Measurements from ENCODE around the gene NUB1. TPM values are rescaled to one million over a fixed set of nuclear protein-coding genes. Genes with fewer than 3 reads are reported as not detected.

NUB1 gene
- total RNA-seq, 2 donors from 2014 or later = 42.3 to 55.2 TPM

- intact Hi-C loops (cut with DNase I) = no loop called here
- H3K27ac ChIP-seq = no peak overlapping the region
Measured at GRCh38 chr7:151375530-151376217, 34.1 kb downstream of the NUB1 start.

GRCh38 chr7:151376218-151376902 is 34.7 kb downstream of the NUB1 start:
- intact Hi-C loops (cut with DNase I) = no loop called here
- Histone ChIP-seq H3K27ac (no peak overlapping the region), H3K36me3 (no peaks in the 10 kb centered on the region), H3K9ac (ENCODE audit: low read depth in 2 of 2, low read length in 2 of 2) (no peak overlapping the region), H3K27me3 (peaks cover 7% of the 10 kb centered on the region), H3K4me3 (no peak overlapping the region), H3K9me3 (no peaks in the 10 kb centered on the region), H3K4me1 (no peaks in the 10 kb centered on the region)
- no peak for TF ChIP-seq CTCF (IDR thresholded peaks at IDR 0.05)
- no peak for DNase-seq

More at GRCh38 chr7:151375530-151376217, 34.1 kb downstream of the NUB1 start:
- Histone ChIP-seq H3K4me1 (no peaks in the 10 kb centered on the region), H3K27me3 (no peaks in the 10 kb centered on the region), H3K36me3 (no peaks in the 10 kb centered on the region), H3K4me3 (no peak overlapping the region), H3K9ac (ENCODE audit: low read depth in 2 of 2, low read length in 2 of 2) (no peak overlapping the region), H3K9me3 (no peaks in the 10 kb centered on the region)
- DNase-seq = no peak
- TF ChIP-seq CTCF (IDR thresholded peaks at IDR 0.05) = no peak

DNA sequence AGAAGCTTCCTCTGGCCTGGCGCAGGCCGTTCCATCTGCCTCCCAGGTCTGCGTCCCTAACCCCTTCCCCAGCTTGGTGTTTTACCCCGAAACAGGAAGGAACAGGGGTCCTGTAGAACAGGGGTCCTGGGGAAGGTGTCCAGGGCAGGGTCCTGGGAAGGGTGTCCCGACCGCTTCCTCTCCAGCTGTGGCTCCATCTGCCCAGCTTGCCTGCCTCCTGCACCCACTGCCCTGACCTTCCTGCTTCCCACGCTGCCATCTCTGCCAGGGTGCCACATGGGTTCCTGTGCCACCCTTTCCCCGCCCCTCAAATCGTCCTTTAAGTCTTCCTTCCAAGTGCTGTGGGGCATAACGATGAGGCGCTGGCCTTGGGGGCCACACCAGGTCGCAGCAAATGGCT is 35.8 kb downstream of the NUB1 start:
- no peak overlapping the region for H3K27ac ChIP-seq
- H3K9ac ChIP-seq (ENCODE audit: low read depth in 2 of 2, low read length in 2 of 2) = no peak overlapping the region
- H3K4me1 ChIP-seq = peaks cover 8% of the 10 kb centered on the region
- intact Hi-C loops (cut with DNase I) = no loop called here
- H3K36me3 ChIP-seq = no peaks in the 10 kb centered on the region
- H3K27me3 ChIP-seq = peaks cover 17% of the 10 kb centered on the region
- no peak for DNase-seq
- no peak overlapping the region for H3K4me3 ChIP-seq
- no peaks in the 10 kb centered on the region for H3K9me3 ChIP-seq
- no peak for TF ChIP-seq CTCF (IDR thresholded peaks at IDR 0.05)

- Histone ChIP-seq H3K4me3 (no peak overlapping the region), H3K9ac (ENCODE audit: low read depth in 2 of 2, low read length in 2 of 2) (no peak overlapping the region), H3K9me3 (no peaks in the 10 kb centered on the region), H3K27me3 (peaks cover 19% of the 10 kb centered on the region), H3K27ac (no peak overlapping the region), H3K36me3 (no peaks in the 10 kb centered on the region), H3K4me1 (peaks cover 8% of the 10 kb centered on the region)
- intact Hi-C loops (cut with DNase I) = no loop called here
- TF ChIP-seq CTCF (IDR thresholded peaks at IDR 0.05) = no peak
- no peak for DNase-seq
Measured at GRCh38 chr7:151378011-151378410, 36.4 kb downstream of the NUB1 start.

DNA sequence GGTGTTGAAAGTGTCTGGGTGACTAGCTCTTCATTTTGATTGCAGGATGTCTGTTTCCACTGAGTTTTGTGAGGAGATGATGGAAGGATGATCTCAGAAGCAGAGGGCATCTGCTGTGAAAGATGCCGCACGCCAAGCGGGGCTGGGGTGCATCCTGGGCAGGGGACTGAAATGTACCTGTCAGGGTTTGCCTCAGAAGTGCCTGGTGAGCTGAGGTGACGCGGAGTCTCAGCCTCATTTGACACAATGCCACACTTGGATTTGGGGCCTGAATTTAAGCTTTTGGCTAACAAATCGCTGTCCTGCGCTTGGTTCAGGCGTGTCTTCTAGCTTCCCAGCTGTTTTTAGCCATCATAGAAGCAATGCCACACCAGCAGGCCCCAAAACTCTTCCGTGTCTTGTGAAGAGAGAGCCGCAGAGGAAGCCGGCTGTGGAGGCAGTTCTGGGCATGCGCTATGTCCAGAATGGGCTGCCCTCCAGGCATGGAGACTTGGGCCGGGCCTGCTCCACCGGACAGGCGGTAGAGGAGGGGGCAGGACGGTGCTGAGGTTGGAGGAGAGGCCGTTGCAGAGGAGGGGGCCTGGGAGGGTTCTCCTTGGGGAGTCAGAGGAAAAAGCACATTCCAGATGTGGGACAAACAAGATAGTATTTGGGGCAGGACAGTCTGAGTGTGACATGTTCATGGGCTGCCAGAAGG is 37.0 kb downstream of the NUB1 start:
- DNase-seq = no peak
- peaks cover 8% of the 10 kb centered on the region for H3K4me1 ChIP-seq
- H3K9ac ChIP-seq (ENCODE audit: low read depth in 2 of 2, low read length in 2 of 2) = no peak overlapping the region
- H3K27me3 ChIP-seq = peaks cover 19% of the 10 kb centered on the region
- intact Hi-C loops (cut with DNase I) = no loop called here
- no peaks in the 10 kb centered on the region for H3K9me3 ChIP-seq
- H3K36me3 ChIP-seq = no peaks in the 10 kb centered on the region
- no peak overlapping the region for H3K4me3 ChIP-seq
- H3K27ac ChIP-seq = no peak overlapping the region
- TF ChIP-seq CTCF (IDR thresholded peaks at IDR 0.05) = no peak
